Stomach (tissue), 9 donors: ENCODE data around the gene SLC10A3. TPM values are rescaled to one million over a fixed set of nuclear protein-coding genes. Genes with fewer than 3 reads are reported as not detected.

Source experiments
- DNase-seq, 2 donors: peaks; one replicate each; pipeline versions ENCODE4 v3.0.0 to v3.0.0-alpha.2; 2013 to 2019
- H3K27ac ChIP-seq, 5 donors: fragments of 200-600 bp in 4 of 5; sonication (generic) in 4 of 5; one replicate each; pipeline ENCODE4 v1.5.1; 2013 to 2019; ENCODE audit warnings: mild to moderate bottlenecking in 1 of 5, moderate library complexity in 1 of 5
- H3K27me3 ChIP-seq, 3 donors: fragments of 200-600 bp; sonication (generic); one replicate each; pipeline ENCODE4 v1.5.1; 2017 to 2019; ENCODE audit warnings: mixed run types in 1 of 3
- H3K36me3 ChIP-seq, 4 donors: fragments of 200-600 bp; sonication (generic); 1 replicate in 3 of 4; 2 replicates in 1 of 4; pipeline ENCODE4 v1.5.1; 2016 to 2019
- H3K4me1 ChIP-seq, 4 donors: fragments of 200-600 bp; sonication (generic); one replicate each; pipeline ENCODE4 v1.5.1; 2016 to 2019
- H3K4me3 ChIP-seq, 4 donors: fragments of 200-600 bp; sonication (generic) in 3 of 4; one replicate each; pipeline ENCODE4 v1.5.1; 2016 to 2019; ENCODE audit warnings: mild to moderate bottlenecking in 1 of 4
- H3K9me3 ChIP-seq, 4 donors: fragments of 200-600 bp; sonication (generic); one replicate each; pipeline ENCODE4 v1.5.1; 2016 to 2019
- EP300 ChIP-seq: sonication (generic); formaldehyde crosslinking; IDR thresholded peaks from one replicate; pipeline ENCODE4 v1.6.1; 2017; ENCODE audit warnings: antibody characterized with exemption
- POLR2A ChIP-seq, 4 donors: fragments of 450-650 bp; IDR thresholded peaks; one replicate each; pipeline ENCODE4 v1.6.1; 2016; ENCODE audit warnings: antibody characterized with exemption in 4 of 4, control low read depth in 2 of 4, mild to moderate bottlenecking in 1 of 4, moderate library complexity in 1 of 4
- POLR2AphosphoS5 ChIP-seq, 3 donors: sonication (generic); formaldehyde crosslinking; IDR thresholded peaks; one replicate each; pipeline ENCODE4 v1.6.1; 2016; ENCODE audit warnings: antibody characterized with exemption in 3 of 3
- WGBS, 5 donors: extraction: QIAGEN DNeasy Blood & Tissue Kit in 3 of 5; methylation state at CpG; one replicate each; pipeline versions ENCODE4 v1.1.5 to v1.1.7; 2013 to 2018; 5-methylcytosine and 5-hydroxymethylcytosine counted together
- intact Hi-C: fragments of 100-400 bp; cut with DNase I; formaldehyde crosslinking; loops from one replicate; pipeline ENCODE4 v1.15.1; 2023; ENCODE audit warnings: low total_unique reads
- polyA plus RNA-seq, 3 donors: library from polyadenylated mRNA; stranded (reverse); fragments of 200-250 nt; gene quantifications; one replicate each; pipeline ENCODE4 v1.2.3, GENCODE V29; 2013
- total RNA-seq, 5 donors: library from RNA; depleted of rRNA; stranded (reverse); fragments of >200 nt; gene quantifications; one replicate each; pipeline versions ENCODE4 v1.1.0 to v1.2.3, GENCODE V29; 2014 to 2016
- TF ChIP-seq, protein P1 (sequence below), 7 experiments: fragments of 450-650 bp in 4 of 7; fragments of 200-600 bp in 3 of 7; sonication (generic) in 3 of 7; IDR thresholded peaks; one replicate each; pipeline ENCODE4 v1.5.1; 2016 to 2019; ENCODE audit warnings: antibody characterized with exemption in 7 of 7, control low read depth in 2 of 7, mild to moderate bottlenecking in 1 of 7
- donor health status: healthy with polysubstance abuse.
- donor health status: Bipolar disorder and iron deficiency.
- donor health status: healthy.

The SLC10A3 gene
- total and polyA plus RNA-seq, 8 donors, result 4.9 to 175 (median 12.9) TPM

DNA sequence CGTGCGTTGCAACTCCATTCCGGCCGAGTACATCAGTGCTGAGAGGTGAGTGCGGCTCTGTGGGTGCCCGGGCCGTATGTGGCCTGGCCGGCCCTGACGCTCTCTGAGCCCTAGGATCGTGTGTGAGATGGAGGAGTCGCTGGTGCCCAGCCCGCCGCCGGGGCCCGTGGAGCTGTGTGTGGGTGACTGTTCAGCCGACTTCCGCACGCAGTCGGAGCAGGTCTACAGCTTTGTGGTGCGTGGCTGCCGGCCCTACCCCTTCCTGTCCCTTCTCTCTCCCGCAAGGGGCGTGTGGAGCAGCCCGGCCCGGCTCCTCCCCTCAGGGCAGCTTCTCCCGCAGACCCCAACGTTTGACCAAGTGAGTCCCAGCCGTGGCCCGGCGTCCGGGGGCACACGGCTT, 24.4 kb downstream of the SLC10A3 start:
- no peak for TF ChIP-seq EP300
- Histone ChIP-seq H3K9me3 (no peaks in the 10 kb centered on the region), H3K36me3 (peaks cover 3 to 100% (median 87%) of the 10 kb centered on the region in 4 donors), H3K27me3 (no peaks in the 10 kb centered on the region), H3K4me1 (no peaks in the 10 kb centered on the region), H3K4me3 (no peak overlapping the region), H3K27ac (no peak overlapping the region)
- intact Hi-C loops, result no loop called here
- 91 to 100% (median 93%) methylated on average over 4 to 32 of the region's 32 CpGs for WGBS, 5 donors
- no peak for DNase-seq

DNA sequence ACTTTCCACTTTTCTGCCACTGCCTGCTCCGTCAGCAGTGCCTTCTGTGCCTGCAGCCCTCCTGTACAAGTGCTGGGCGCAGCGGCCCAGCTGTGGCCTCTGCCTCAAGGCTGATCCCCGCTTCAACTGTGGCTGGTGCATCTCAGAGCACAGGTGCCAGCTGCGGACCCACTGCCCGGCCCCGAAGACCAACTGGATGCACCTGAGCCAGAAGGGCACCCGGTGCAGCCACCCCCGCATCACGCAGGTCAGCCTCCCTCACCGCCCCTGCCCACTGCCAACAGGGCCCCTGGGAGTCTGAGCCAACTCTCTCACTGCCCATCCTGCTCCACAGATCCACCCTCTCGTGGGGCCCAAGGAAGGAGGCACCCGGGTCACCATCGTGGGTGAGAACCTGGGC, 24.8 kb downstream of the SLC10A3 start:
- Histone ChIP-seq H3K4me3 (no peak overlapping the region), H3K27me3 (no peaks in the 10 kb centered on the region)
- 82 to 92% (median 90%) methylated on average over 3 to 14 of the region's 14 CpGs; no CpG with 5 or more reads in 1 of the 5 donors for WGBS, 5 donors

DNA sequence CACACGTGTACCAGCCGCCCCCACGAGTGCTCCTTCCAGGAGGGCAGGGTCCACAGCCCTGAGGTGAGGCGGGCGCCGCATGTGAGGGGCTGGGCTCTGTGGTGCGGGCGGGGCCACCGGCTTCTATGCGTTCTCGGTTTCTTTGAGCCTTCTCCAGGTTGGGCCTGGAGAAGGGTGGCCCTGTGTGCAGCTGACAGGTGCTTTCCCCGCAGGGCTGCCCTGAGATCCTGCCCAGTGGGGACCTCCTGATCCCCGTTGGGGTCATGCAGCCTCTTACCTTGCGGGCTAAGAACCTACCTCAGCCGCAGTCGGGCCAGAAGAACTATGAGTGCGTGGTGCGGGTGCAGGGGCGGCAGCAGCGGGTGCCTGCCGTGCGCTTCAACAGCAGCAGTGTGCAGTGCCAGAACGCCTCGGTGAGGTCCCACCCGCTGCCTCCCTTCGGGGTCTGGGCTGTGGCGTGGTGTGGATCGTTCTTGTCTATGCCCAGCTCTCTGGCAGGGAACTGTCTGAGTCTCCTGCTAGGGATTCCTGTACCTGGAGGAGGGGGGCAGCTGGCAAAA, 25.5 kb downstream of the SLC10A3 start:
- no peak for TF ChIP-seq POLR2AphosphoS5 (IDR thresholded peaks at IDR 0.05)
- TF ChIP-seq POLR2A (IDR thresholded peaks at IDR 0.05), result no peak
- TF ChIP-seq EP300, result no peak
- WGBS, 5 donors, result 93 to 100% (median 97%) methylated on average over 3 to 28 of the region's 28 CpGs

More for the DNA sequence above, 24.8 kb downstream of the SLC10A3 start:
- intact Hi-C loops, result no loop called here
- Histone ChIP-seq H3K36me3 (peaks cover 3 to 100% (median 84%) of the 10 kb centered on the region in 4 donors), H3K4me1 (no peaks in the 10 kb centered on the region), H3K27ac (no peak overlapping the region), H3K9me3 (no peaks in the 10 kb centered on the region)
- TF ChIP-seq EP300 (no peak), POLR2A (IDR thresholded peaks at IDR 0.05) (no peak), POLR2AphosphoS5 (IDR thresholded peaks at IDR 0.05) (no peak)
- TF ChIP-seq, protein P1, sequence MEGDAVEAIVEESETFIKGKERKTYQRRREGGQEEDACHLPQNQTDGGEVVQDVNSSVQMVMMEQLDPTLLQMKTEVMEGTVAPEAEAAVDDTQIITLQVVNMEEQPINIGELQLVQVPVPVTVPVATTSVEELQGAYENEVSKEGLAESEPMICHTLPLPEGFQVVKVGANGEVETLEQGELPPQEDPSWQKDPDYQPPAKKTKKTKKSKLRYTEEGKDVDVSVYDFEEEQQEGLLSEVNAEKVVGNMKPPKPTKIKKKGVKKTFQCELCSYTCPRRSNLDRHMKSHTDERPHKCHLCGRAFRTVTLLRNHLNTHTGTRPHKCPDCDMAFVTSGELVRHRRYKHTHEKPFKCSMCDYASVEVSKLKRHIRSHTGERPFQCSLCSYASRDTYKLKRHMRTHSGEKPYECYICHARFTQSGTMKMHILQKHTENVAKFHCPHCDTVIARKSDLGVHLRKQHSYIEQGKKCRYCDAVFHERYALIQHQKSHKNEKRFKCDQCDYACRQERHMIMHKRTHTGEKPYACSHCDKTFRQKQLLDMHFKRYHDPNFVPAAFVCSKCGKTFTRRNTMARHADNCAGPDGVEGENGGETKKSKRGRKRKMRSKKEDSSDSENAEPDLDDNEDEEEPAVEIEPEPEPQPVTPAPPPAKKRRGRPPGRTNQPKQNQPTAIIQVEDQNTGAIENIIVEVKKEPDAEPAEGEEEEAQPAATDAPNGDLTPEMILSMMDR (IDR thresholded peaks at IDR 0.05), result no peak
- no peak for DNase-seq

DNA sequence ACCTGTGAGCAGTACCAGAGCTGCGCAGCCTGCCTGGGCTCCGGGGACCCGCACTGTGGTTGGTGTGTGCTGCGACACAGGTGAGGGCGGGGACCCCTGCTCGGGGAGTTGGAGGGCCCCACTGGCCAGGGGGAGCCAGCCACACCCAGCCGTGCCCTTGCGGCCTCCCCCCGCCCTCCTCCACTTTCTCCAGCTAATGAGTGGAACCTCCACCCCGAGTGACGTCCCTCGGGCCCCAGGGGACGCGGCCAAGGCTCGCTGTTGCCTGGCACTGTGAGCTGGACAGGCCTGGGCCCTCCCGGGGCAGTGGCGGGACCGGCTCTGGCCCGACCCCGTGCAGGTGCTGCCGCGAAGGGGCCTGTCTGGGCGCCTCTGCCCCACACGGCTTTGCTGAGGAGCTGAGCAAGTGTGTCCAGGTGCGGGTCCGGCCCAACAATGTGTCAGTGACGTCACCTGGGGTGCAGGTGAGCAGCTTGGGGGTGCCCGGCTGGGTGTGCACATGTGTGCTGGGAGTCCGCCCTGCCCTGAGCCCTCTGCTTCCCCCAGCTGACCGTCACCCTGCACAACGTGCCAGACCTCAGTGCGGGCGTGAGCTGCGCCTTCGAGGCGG, 26.7 kb downstream of the SLC10A3 start:
- intact Hi-C loops, result no loop called here
- TF ChIP-seq, protein P1 (IDR thresholded peaks at IDR 0.05), result no peak
- TF ChIP-seq POLR2AphosphoS5 (IDR thresholded peaks at IDR 0.05), result no peak
- TF ChIP-seq EP300, result no peak
- TF ChIP-seq POLR2A (IDR thresholded peaks at IDR 0.05), result no peak
- H3K4me3 ChIP-seq, result no peak overlapping the region
- peaks cover 0 to 83% (median 66%) of the 10 kb centered on the region in 4 donors for H3K36me3 ChIP-seq
- WGBS, 5 donors, result 88 to 95% (median 92%) methylated on average over 9 to 30 of the region's 36 CpGs
- H3K27ac ChIP-seq, result no peak overlapping the region
- no peaks in the 10 kb centered on the region for H3K9me3 ChIP-seq
- no peak for DNase-seq
- H3K4me1 ChIP-seq, result peaks cover 0 to 16% (median 13%) of the 10 kb centered on the region in 4 donors
- no peaks in the 10 kb centered on the region for H3K27me3 ChIP-seq

More for the DNA sequence above, 25.5 kb downstream of the SLC10A3 start:
- no peak overlapping the region for H3K4me3 ChIP-seq
- intact Hi-C loops, result no loop called here
- peaks cover 3 to 95% (median 78%) of the 10 kb centered on the region in 4 donors for H3K36me3 ChIP-seq
- DNase-seq, result no peak
- no peaks in the 10 kb centered on the region for H3K9me3 ChIP-seq
- H3K27ac ChIP-seq, result no peak overlapping the region
- H3K27me3 ChIP-seq, result no peaks in the 10 kb centered on the region
- H3K4me1 ChIP-seq, result peaks cover 0 to 5% (median 3%) of the 10 kb centered on the region in 4 donors

DNA sequence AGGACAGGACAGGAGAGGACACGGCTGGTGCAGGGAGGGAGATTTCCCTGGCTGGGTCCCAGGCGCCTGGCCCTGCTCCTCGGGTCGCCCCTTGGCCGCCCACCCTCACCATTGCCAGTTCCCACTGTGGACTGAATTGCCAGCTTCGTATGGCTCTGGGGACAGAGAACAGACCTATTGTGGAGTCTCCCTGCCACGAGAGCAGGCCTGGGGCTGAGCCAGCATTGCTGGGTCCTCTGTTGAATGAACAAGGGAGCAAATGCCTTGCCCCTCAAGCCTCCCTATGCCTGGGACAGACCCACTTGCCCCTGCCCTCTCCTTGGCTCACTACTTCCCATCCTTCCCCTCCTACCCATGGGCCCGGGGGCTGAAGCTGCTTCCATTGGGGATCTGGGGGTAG, 28.0 kb downstream of the SLC10A3 start:
- peaks cover 0 to 70% (median 53%) of the 10 kb centered on the region in 4 donors for H3K36me3 ChIP-seq
- TF ChIP-seq POLR2AphosphoS5 (IDR thresholded peaks at IDR 0.05) (no peak), POLR2A (IDR thresholded peaks at IDR 0.05) (no peak), EP300 (no peak)
- TF ChIP-seq, protein P1 (IDR thresholded peaks at IDR 0.05), result no peak
- no peaks in the 10 kb centered on the region for H3K9me3 ChIP-seq
- H3K4me3 ChIP-seq, result no peak overlapping the region
- peaks cover 0 to 16% (median 15%) of the 10 kb centered on the region in 4 donors for H3K4me1 ChIP-seq
- H3K27ac ChIP-seq, result no peak overlapping the region
- intact Hi-C loops, result no loop called here
- H3K27me3 ChIP-seq, result no peaks in the 10 kb centered on the region
- 72 to 80% (median 79%) methylated on average over 3 to 8 of the region's 8 CpGs for WGBS, 5 donors
- no peak for DNase-seq
